K562 (cell line): Measurements from ENCODE around the gene NTSR1. TPM values are rescaled to one million over a fixed set of nuclear protein-coding genes. Genes with fewer than 3 reads are reported as not detected.

Experiments used
- ATAC-seq: fragments of 200-7000 bp; cut with Tn5 transposase; 3 replicates; pipeline ENCODE4 v1.9.1; 2020; ENCODE audit warnings: moderate library complexity
- BruUV-seq: library from RNA; stranded (reverse); fragments of 400-500 nt; replicated peaks from 2 replicates; lab custom pipeline; 2021; lab: Mats Ljungman, UMichigan
- CTCF ChIA-PET: fragments of 300-600 bp; formaldehyde crosslinking; extraction: SDS; loops from one replicate; lab custom pipeline; 2021; ENCODE audit warnings: low intra/inter-chr PET ratio; lab: Yijun Ruan, JAX
- POLR2A ChIA-PET: fragments of 300-600, 350-650 bp; sonication (Branson Sonifier 250); formaldehyde crosslinking; extraction: SDS; loops from one replicate; lab custom pipeline; 2021; ENCODE audit warnings: antibody characterized with exemption, inconsistent platforms; lab: Yijun Ruan, JAX
- DNase-seq, 4 experiments: peaks; one replicate each; pipeline versions ENCODE4 v3.0.0 to v3.0.0-alpha.2; 2011 to 2018; ENCODE audit warnings: low spot score in 3 of 4, mixed read lengths in 3 of 4; ENCODE audit errors: extremely low read depth in 1 of 4
- FAIRE-seq: peaks from 2 replicates; lab custom pipeline; 2011; peaks lifted over from hg19 to GRCh38; lab: Jason Lieb, UNC
- H2AFZ ChIP-seq: 2 replicates; pipeline ENCODE4 v1.6.0; 2011; ENCODE audit warnings: low read depth, low read length, control low read depth, inconsistent platforms
- H3K27ac ChIP-seq: fragments of 200-600 bp; 3 replicates; pipeline ENCODE4 v1.8.0; 2011; ENCODE audit warnings: low read depth, mild to moderate bottlenecking, control low read depth, inconsistent platforms, low read length, moderate library complexity, mixed read lengths; ENCODE audit errors: extremely low read depth
- H3K27me3 ChIP-seq, 2 experiments: fragments of 300-600 bp in 1 of 2; 2 replicates in 1 of 2; 3 replicates in 1 of 2; pipeline versions ENCODE4 v1.6.0 to v1.8.0; 2011; ENCODE audit warnings: inconsistent platforms in 2 of 2, low read length in 2 of 2, mild to moderate bottlenecking in 1 of 2, mixed read lengths in 1 of 2, moderate library complexity in 1 of 2; ENCODE audit not compliant: control insufficient read depth in 2 of 2, insufficient read depth in 2 of 2
- H3K36me3 ChIP-seq: fragments of 300-600 bp; 3 replicates; pipeline ENCODE4 v1.8.0; 2011; ENCODE audit warnings: mild to moderate bottlenecking, low read length, inconsistent platforms; ENCODE audit not compliant: control insufficient read depth, insufficient read depth
- H3K4me1 ChIP-seq, 2 experiments: fragments of 200-600 bp in 1 of 2; replicated peaks in 1 of 2; 2 replicates in 1 of 2; 3 replicates in 1 of 2; pipeline versions ENCODE4 v1.5.1 to v1.8.0; 2011; ENCODE audit warnings: inconsistent platforms in 2 of 2, low read length in 2 of 2, mild to moderate bottlenecking in 1 of 2, mixed read lengths in 1 of 2, moderate library complexity in 1 of 2; ENCODE audit not compliant: control insufficient read depth in 2 of 2, insufficient read depth in 2 of 2
- H3K4me2 ChIP-seq: 2 replicates; pipeline ENCODE4 v1.6.1; 2011; ENCODE audit warnings: low read length, control low read depth, inconsistent platforms, mixed read lengths; ENCODE audit not compliant: insufficient read depth
- H3K4me3 ChIP-seq: fragments of 200-600 bp; sonication (generic), shearing (Covaris generic); 2 replicates; pipeline ENCODE4 v1.5.1; 2016; ENCODE audit warnings: control low read depth, inconsistent platforms
- H3K79me2 ChIP-seq: fragments of 200-600 bp; 3 replicates; pipeline ENCODE4 v1.8.0; 2011; ENCODE audit warnings: low read length, inconsistent platforms; ENCODE audit not compliant: control insufficient read depth, insufficient read depth
- H3K9ac ChIP-seq, 2 experiments: 2 replicates each; pipeline versions ENCODE4 v1.6.0 to v1.6.1; 2011; ENCODE audit warnings: low read depth in 2 of 2, low read length in 2 of 2, control low read depth in 1 of 2, inconsistent platforms in 1 of 2, mild to moderate bottlenecking in 1 of 2, mixed read lengths in 1 of 2; ENCODE audit not compliant: insufficient read depth in 1 of 2
- H3K9me1 ChIP-seq: one replicate; pipeline ENCODE4 v1.6.0; 2011; ENCODE audit warnings: inconsistent platforms, mild to moderate bottlenecking, low read length, moderate library complexity; ENCODE audit not compliant: control insufficient read depth, insufficient read depth
- H3K9me3 ChIP-seq: replicated peaks from 2 replicates; pipeline ENCODE4 v1.5.1; 2011; ENCODE audit warnings: low read depth, low read length, inconsistent platforms; ENCODE audit not compliant: control insufficient read depth, insufficient read depth
- H4K20me1 ChIP-seq: replicated peaks from 2 replicates; pipeline ENCODE4 v1.6.1; 2011; ENCODE audit warnings: low read length, inconsistent platforms, mixed read lengths; ENCODE audit not compliant: control insufficient read depth, insufficient read depth
- ARHGAP35 ChIP-seq: fragments of 450-650 bp; IDR thresholded peaks from 2 replicates; pipeline ENCODE4 v1.6.1; 2018; ENCODE audit not compliant: partially characterized antibody
- FOXP1 ChIP-seq: sonication (generic); formaldehyde crosslinking; IDR thresholded peaks from 2 replicates; pipeline ENCODE4 v1.8.0; 2022; ENCODE audit warnings: mild to moderate bottlenecking, missing genetic modification reagents
- GTF2F1 ChIP-seq: IDR thresholded peaks from 2 replicates; pipeline ENCODE4 v1.6.1; 2011; ENCODE audit warnings: low read depth, low read length, improper control_type of control experiment
- ILF3 ChIP-seq: fragments of 450-650 bp; IDR thresholded peaks from 2 replicates; pipeline ENCODE4 v1.6.1; 2018; ENCODE audit warnings: antibody characterized with exemption, mild to moderate bottlenecking, moderate library complexity, borderline replicate concordance
- MLLT1 ChIP-seq, 2 experiments: fragments of 450-650 bp; IDR thresholded peaks; 2 replicates each; pipeline ENCODE4 v1.6.1; 2016
- PCBP1 ChIP-seq: fragments of 200-400 bp; formaldehyde crosslinking; IDR thresholded peaks from 2 replicates; pipeline ENCODE4 v1.6.1; 2018; ENCODE audit warnings: mild to moderate bottlenecking, low read depth, low read length; ENCODE audit not compliant: poor library complexity, severe bottlenecking
- ZNF24 ChIP-seq: fragments of 450-650 bp; IDR thresholded peaks from 2 replicates; pipeline ENCODE4 v1.6.1; 2016
- ZNF668 ChIP-seq: fragments of 250-450 bp; sonication (Bioruptor Pico); IDR thresholded peaks from 2 replicates; pipeline ENCODE4 v1.8.0; 2022; ENCODE audit warnings: mild to moderate bottlenecking, inconsistent platforms
- WGBS: fragments of 100-300 bp; shearing (Covaris generic); methylation state at CpG from one replicate; pipeline ENCODE4 v1.1.6; 2016; ENCODE audit warnings: low coverage, mixed read lengths; ENCODE audit not compliant: insufficient coverage; ENCODE audit errors: missing lambda C conversion rate; 5-methylcytosine and 5-hydroxymethylcytosine counted together
- in situ Hi-C: fragments of 300-500 bp; cut with MboI; formaldehyde crosslinking; loops from 4 replicates; pipeline ENCODE4 v1.15.0; 2018; ENCODE audit warnings: inconsistent platforms, mixed read lengths
- intact Hi-C: fragments of 100-400 bp; cut with micrococcal nuclease; formaldehyde crosslinking; loops from 2 replicates; pipeline ENCODE4 v1.14.2; 2022
- polyA plus RNA-seq, 8 experiments: library from polyadenylated mRNA; depleted of rRNA in 4 of 8; stranded (reverse) in 5 of 8; unstranded in 3 of 8; fragments of >200 nt; fragmentation: Nextera tagmentation in 2 of 8; fragmentation: Illumina TruSeq in 1 of 8; extraction: Ambion mirVana in 2 of 8; extraction: Trizol in 1 of 8; gene quantifications; 2 replicates each; pipeline versions ENCODE4 v1.2.1 to v1.2.3, GENCODE V29; 2011 to 2014; ENCODE audit warnings: inconsistent platforms in 1 of 8, missing spikeins in 1 of 8
- total RNA-seq, 7 experiments: library from RNA; depleted of rRNA in 6 of 7; stranded (reverse); fragments of >200 nt in 6 of 7; fragmentation: Illumina TruSeq in 2 of 7; extraction: Trizol in 2 of 7; gene quantifications; 2 replicates each; pipeline versions ENCODE4 v1.2.1 to v1.2.3, GENCODE V29; 2011 to 2021; ENCODE audit warnings: low replicate concordance in 1 of 7
- TF ChIP-seq, protein P1 (sequence below), 3 experiments: fragments of 200-800 bp in 1 of 3; fragments of 250-450 bp in 1 of 3; fragments of 450-650 bp in 1 of 3; sonication (Bioruptor Pico) in 1 of 3; sonication (Bioruptor generic) in 1 of 3; formaldehyde crosslinking in 1 of 3; IDR thresholded peaks; 2 replicates each; pipeline versions ENCODE4 v1.6.1 to v1.8.0; 2016 to 2022; ENCODE audit warnings: mild to moderate bottlenecking in 2 of 3, missing genetic modification characterization in 2 of 3, missing compliant biosample characterization in 1 of 3, moderate library complexity in 1 of 3

Gene NTSR1
- total and polyA plus RNA-seq, 9 of the 15 experiments (the other 6 are each of a cell fraction or from before 2014, with no cell fraction given) = 0.04 to 0.40 (median 0.13) TPM; not detected in 3

- ChIA-PET CTCF (no interaction called here), POLR2A (interaction anchor here (0.7 to 1.5 kb wide), 2 partner anchors 11 to 13 kb away, joined by 3 read pairs; no protein-coding TSS in a partner anchor)
- no peak overlapping the region for H3K27ac ChIP-seq
- TF ChIP-seq ARHGAP35 (no peak), ZNF668 (CRISPR knock-in tag) (no peak), ILF3 (no peak), GTF2F1 (no peak), MLLT1 (IDR thresholded peaks at IDR 0.05) (no peak), ZNF24 (no peak), PCBP1 (no peak), FOXP1 (CRISPR knock-in tag) (no peak)
- TF ChIP-seq, protein P1, sequence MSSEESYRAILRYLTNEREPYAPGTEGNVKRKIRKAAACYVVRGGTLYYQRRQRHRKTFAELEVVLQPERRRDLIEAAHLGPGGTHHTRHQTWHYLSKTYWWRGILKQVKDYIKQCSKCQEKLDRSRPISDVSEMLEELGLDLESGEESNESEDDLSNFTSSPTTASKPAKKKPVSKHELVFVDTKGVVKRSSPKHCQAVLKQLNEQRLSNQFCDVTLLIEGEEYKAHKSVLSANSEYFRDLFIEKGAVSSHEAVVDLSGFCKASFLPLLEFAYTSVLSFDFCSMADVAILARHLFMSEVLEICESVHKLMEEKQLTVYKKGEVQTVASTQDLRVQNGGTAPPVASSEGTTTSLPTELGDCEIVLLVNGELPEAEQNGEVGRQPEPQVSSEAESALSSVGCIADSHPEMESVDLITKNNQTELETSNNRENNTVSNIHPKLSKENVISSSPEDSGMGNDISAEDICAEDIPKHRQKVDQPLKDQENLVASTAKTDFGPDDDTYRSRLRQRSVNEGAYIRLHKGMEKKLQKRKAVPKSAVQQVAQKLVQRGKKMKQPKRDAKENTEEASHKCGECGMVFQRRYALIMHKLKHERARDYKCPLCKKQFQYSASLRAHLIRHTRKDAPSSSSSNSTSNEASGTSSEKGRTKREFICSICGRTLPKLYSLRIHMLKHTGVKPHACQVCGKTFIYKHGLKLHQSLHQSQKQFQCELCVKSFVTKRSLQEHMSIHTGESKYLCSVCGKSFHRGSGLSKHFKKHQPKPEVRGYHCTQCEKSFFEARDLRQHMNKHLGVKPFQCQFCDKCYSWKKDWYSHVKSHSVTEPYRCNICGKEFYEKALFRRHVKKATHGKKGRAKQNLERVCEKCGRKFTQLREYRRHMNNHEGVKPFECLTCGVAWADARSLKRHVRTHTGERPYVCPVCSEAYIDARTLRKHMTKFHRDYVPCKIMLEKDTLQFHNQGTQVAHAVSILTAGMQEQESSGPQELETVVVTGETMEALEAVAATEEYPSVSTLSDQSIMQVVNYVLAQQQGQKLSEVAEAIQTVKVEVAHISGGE (CRISPR knock-in tag; IDR thresholded peaks at IDR 0.05) = no peak
- peaks cover 0 to 18% of the 10 kb centered on the region in 2 experiments; a peak in 3 of 5 replicates for H3K4me1 ChIP-seq
- 0% methylated on average over 6 of the region's 6 CpGs for WGBS
- H2AFZ ChIP-seq = no peak overlapping the region
- no peaks in the 10 kb centered on the region for H3K79me2 ChIP-seq
- no peak overlapping the region for H3K4me3 ChIP-seq
- H4K20me1 ChIP-seq = 0 out of 2 replicates have a peak, but pooled peaks cover 3% of the 10 kb centered on the region
- DNase-seq (no peak), FAIRE-seq (no peak), ATAC-seq (no peak)
- H3K27me3 ChIP-seq = peaks cover 73 to 78% of the 10 kb centered on the region in 2 experiments
- no peaks in the 10 kb centered on the region for H3K36me3 ChIP-seq
- H3K4me2 ChIP-seq = no peak overlapping the region
- H3K9me3 ChIP-seq = 0 out of 2 replicates have a peak, but pooled peaks cover 2% of the 10 kb centered on the region
- no peak overlapping the region for H3K9ac ChIP-seq
- in situ Hi-C loops = no loop called here
- no TSS peak for BruUV-seq
- no peaks in the 10 kb centered on the region for H3K9me1 ChIP-seq
- intact Hi-C loops = no loop called here
Observed at GRCh38 chr20:62722627-62723026, 14.0 kb downstream of the NTSR1 start.
